Globus pallidus (tissue), 1 donor: ENCODE results near the gene RALGPS2.

ENCODE experiments used
- DNase-seq: peaks from one replicate; pipeline ENCODE4 v3.0.0-alpha.2; 2015; ENCODE audit warnings: low spot score

Gene RALGPS2

GRCh38 chr1:178724728-178725465 lies at the start of gene RALGPS2:
TSS of gene RALGPS2 (plus strand) at chr1:178725244. CDS start at chr1:178776765, 51,521 bp downstream.
- peak; percentile 58 for DNase-seq

- no peak for DNase-seq
Measured at GRCh38 chr1:178679237-178679636, 45.8 kb upstream of the RALGPS2 start.

DNA sequence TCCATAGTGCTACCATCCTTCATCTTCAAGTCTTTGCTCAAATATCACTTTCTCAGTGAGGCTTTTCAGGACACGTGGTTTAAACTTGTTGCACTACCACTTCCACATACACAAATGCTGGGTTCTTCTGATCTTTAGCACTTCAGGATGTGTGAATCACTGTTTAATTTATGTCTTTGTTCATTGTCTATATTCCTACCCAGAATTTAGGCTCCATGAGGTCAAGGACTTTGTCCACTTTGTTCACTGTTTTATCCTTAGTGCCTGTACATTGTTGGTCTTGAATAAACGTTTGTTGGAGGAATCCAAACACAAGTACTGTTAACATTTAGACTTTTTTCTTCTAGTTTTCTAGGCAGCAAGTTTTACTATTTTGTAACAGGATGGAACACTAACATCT lies 42.6 kb upstream of the RALGPS2 start:
- DNase-seq = no peak

- DNase-seq = no peak
Measured at GRCh38 chr1:178682886-178683285, 42.2 kb upstream of the RALGPS2 start.

DNA sequence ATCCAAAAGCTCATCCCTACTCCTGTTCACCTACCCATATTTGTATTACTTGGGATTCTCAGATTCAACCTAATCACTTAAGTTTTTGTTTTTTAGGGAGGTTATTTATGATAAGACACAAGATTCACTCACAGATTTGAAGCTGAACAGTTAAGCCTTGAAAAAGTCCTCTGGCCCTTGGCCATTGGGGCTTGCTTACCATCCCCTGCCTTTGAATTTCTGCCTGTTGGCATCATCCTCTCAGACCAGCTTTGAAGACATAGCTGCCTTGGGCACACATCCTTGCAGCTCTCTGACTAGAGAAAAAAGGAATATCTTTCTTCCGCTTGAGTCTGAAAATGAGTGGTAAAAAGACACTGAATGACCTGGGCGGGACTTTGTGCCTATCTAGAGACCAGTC lies 41.8 kb upstream of the RALGPS2 start:
- no peak for DNase-seq

GRCh38 chr1:178684111-178684510 lies 40.9 kb upstream of the RALGPS2 start:
- DNase-seq = no peak

- DNase-seq = no peak
Measured at GRCh38 chr1:178684542-178685000, 40.5 kb upstream of the RALGPS2 start.

- DNase-seq = no peak
Measured at GRCh38 chr1:178686407-178686806, 38.6 kb upstream of the RALGPS2 start.

DNA sequence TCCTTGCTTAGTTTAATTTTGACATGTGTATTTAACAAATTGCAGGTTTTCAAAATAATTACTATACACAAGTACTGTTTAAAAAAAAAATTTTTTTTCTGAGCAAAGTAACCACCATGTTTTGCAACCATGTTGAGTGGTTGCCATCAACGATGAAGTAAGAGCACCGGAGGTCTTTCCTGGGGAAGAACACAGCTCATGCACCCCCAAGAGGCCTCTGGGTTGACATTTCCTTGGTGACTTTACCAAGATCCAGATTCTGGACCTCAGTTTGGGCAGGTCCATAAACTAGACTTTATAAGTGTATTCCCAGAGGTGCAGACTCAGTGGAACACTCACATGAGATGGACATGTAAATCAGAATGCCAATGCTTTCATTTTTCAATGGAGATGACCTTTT lies 36.8 kb upstream of the RALGPS2 start:
- no peak for DNase-seq

DNA sequence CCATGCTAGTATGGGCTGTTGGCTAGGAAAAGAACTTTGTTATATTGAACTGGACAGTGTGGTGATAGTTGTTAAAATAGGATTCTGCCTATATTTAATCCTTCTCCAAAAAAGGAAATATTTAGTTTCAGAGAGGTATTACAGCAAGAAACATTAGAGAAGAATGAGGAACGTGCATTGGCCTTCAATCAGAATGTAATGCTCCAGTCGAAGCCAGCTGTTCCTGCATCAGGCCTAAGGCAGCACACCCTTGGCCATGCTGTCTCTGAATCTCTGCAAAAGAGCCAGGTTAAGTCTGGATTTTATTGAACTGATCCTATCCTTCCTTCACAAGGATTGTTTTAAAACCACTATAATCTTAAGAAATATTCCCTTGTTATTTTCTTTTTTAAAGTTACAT lies 35.3 kb upstream of the RALGPS2 start:
- DNase-seq = no peak

DNA sequence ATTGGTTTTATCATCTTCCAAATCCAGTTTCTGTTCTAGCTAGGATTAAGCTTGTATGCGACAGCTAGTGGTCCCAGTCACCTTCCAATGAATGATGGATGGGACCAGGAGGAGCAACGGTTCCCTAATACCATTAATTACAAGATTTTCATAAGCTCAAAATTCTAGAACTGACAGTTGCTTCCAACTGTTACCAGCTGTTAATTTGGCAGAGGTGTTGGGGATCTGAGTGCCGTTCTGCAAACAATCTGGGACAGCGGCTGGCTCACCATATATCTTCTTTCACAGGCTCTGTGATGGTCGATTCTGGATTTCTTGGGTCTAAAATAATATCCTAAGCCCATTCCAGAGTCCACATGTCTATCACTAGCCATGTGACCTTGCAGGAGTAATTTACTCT lies 34.5 kb upstream of the RALGPS2 start:
- no peak for DNase-seq

DNA sequence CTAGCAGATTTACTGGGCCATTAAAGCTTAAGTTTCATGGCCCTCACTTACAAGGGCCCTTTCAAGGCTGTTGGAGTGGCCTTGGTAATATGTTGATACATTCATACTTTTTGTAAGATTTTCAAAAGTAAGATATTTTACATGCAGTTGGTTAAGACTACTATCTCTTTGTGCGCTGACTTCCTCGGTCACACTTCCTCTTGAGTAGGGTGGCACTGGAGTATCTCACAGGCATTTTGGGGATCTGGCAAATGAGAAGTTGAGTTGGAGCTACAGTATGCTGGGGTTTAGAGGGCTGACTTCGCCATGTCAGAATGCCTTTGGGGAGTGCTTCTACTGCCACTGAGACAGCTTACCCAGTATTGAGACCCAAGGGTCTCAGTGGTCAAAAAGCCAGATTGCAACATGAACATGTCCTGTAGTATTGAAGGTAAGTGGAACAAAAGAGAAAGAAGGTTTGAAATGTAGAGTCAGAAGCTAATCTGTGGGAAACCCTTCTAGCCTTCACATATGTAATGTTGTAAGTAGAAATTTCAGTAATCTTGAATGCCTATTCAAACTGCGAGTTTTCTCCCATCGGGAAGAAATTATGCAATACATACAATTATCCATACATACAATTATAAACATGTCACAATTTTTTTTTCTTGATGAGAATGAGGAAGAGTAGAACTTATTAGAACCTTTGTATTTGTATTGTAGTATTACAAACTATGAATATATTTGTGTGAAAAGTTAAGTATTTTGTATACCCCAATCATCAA lies 32.3 kb upstream of the RALGPS2 start:
- no peak for DNase-seq

GRCh38 chr1:178693366-178693765 lies 31.7 kb upstream of the RALGPS2 start:
- no peak for DNase-seq

DNA sequence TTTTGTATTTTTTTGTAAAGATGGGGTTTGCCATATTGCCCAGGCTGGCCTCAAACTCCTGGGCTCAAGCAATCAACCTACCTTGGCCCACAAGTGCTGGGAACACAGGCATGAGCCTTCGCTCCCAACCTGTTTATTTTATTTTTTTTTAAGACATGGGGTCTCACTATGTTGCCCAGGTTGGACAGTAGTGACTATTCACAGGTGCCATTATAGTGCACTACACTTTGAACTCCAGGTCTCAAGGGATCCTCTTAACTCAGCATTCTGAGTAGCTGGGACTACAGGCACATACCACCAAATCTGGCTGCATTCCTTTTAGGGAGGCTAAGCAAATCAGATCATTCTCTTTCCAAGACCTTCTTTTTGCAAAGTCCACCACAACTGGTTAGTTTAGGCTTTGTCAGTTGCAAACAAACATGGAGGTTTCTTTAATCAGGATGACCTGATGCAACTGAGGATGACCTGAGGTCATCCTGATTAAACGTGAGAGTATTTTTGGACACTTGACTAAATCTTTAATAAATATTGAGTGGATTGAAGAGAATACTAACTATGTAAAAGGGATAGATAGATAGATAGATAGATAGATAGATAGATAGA lies 30.0 kb upstream of the RALGPS2 start:
- DNase-seq = no peak

- no peak for DNase-seq
Measured at GRCh38 chr1:178702146-178702545, 22.9 kb upstream of the RALGPS2 start.

- no peak for DNase-seq
Measured at GRCh38 chr1:178704833-178705232, 20.2 kb upstream of the RALGPS2 start.

DNA sequence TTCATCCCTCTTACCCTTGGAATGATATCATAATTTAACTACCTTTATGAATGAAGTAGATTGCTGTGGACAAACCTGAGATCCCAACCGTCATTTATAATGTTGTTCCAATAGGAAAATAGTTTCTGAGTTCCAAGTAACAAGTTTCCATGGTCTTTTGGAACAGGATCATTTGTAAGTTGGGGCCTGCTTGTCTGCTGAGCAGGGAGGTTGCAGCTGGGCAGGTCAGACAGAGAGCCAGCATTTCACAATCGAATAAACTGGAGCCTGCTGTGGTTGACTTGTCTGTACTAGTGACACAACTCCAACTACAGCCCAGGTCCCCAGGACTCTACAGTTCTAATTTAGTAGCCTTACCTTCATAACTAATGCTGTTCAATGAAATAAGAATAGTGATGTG lies 18.6 kb upstream of the RALGPS2 start:
- DNase-seq = no peak

DNA sequence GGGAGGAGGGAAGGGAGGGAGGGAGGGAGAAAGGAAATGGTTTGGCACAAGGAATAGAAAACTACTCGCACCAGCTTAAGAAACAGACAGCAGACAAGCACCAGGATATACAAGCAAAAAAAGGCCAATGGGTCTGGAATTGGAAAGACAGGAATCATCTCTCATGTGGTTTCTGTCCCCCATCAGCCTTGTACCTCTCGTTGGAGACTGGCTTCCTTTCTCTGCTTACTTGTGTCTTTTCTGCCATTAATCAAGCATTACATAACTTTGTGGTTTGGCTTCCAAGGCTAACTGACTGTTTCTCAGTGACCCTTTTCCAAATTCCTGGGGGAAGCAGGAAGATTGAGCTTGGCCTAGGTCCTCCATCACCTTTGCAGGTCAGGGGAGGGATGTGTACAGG lies 11.8 kb upstream of the RALGPS2 start:
- no peak for DNase-seq

DNA sequence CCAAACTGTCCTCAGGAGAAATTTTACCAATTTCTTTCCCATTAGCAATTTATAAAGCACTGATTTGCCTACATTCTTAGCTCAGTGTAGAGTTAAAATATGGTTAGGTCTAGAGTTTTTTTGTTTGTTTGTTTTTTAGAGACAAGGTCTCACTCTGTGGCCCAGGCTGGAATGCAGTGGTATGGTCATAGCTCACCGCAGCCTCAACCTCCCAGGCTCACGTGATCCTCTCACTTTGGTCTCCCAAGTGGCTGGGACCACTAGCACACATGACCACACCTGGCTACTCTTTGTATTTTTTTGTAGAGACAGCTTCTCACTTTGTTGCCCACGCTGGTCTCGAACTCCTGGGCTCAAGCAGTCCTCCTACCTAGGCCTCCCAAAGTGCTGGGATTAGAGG lies 10.6 kb upstream of the RALGPS2 start:
- DNase-seq = no peak

- DNase-seq = no peak
Measured at GRCh38 chr1:178716111-178716510, 8.9 kb upstream of the RALGPS2 start.

DNA sequence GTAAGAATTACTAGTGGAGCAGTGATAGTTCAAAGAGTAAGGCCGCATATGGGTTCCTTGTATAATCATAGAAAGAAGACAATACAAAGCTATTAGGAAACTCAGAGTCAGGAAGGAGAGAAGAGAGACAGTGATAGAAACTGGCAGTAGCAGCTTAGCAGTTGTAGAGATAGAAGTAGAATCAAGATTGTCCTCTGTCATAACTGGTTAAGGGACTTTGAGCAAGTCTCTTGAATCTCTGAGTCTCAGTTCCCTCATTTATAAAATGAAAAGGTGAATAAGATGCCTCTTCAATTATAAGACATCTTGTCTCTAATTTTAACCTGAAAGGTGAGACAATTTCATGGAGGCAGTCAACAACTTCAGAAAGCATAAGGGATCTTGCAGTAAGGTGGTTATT lies 6.5 kb upstream of the RALGPS2 start:
- no peak for DNase-seq

DNA sequence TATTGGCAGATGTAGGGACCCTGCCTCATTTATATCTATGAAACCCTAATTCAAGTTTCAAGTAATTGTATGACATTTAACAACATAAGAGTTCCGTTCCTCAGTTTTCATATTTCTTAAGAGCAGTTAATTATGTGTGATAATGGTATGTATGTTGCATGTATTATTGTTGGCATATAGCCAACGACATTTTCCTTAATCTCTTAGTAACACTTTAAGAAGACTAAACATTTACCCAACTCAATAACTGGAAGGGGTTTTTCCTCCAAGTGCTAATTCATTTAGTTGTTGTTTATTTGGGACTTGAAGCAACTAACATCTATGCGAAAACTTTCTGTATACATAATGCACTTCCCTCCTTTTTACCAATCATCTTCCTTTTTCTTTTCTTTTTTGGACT lies 1.5 kb upstream of the RALGPS2 start:
- DNase-seq = no peak

DNA sequence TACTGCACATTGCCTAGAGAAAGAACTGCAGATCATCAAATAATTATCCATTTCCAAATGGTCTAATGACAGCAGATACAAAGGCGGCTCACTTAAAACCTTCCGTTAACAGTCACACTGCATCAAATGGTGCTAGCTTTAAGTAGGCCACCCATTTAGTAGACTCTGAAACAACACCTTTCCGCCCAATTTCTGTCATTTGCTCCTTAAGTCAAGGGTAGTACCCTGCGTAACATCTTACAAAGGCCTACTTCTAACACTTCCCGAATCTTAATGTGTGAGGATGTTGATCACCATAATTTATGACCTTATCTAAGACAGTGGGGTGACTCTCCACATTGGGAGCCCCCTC lies 692 bp upstream of the RALGPS2 start:
- no peak for DNase-seq
